Measurements from ENCODE around the gene ENOX1.

DNA sequence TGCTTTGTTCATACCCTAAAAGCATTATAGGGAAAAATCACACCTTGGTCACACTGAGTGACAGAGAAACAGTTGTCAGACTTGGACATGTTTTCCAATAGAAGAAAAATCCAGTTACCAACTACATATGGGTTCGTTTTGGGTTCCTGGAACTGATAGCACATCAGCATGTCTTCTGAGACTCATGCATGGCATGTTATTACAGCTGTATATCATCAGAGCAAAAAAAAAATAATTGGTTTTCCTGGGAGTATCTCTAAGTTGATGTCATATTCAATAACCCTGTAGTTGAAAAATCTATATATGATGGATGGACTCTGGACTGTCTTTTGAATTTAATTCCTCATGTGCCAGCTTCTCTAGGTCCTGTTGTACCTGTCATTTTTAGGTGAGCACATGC, 551.7 kb downstream of the ENOX1 start:
- TF ChIP-seq EP300 (IDR thresholded peaks at IDR 0.05; ENCODE audit: borderline replicate concordance in 1 of 2, low read depth in 2 of 2, low read length in 2 of 2) (no peak), CBX8 (IDR thresholded peaks at IDR 0.05; ENCODE audit: borderline replicate concordance, low read depth, low read length) (no peak), POLR2AphosphoS5 (IDR thresholded peaks at IDR 0.05; ENCODE audit: low read depth, low read length) (no peak), CBX5 (IDR thresholded peaks at IDR 0.05; ENCODE audit: low read depth, low read length) (no peak), POLR2A (IDR thresholded peaks at IDR 0.05; ENCODE audit: control extremely low read depth in 1 of 2, low read depth in 2 of 2, low read length in 2 of 2) (no peak), ASH2L (IDR thresholded peaks at IDR 0.05; ENCODE audit: low read length) (no peak)
- TF ChIP-seq, protein P1, sequence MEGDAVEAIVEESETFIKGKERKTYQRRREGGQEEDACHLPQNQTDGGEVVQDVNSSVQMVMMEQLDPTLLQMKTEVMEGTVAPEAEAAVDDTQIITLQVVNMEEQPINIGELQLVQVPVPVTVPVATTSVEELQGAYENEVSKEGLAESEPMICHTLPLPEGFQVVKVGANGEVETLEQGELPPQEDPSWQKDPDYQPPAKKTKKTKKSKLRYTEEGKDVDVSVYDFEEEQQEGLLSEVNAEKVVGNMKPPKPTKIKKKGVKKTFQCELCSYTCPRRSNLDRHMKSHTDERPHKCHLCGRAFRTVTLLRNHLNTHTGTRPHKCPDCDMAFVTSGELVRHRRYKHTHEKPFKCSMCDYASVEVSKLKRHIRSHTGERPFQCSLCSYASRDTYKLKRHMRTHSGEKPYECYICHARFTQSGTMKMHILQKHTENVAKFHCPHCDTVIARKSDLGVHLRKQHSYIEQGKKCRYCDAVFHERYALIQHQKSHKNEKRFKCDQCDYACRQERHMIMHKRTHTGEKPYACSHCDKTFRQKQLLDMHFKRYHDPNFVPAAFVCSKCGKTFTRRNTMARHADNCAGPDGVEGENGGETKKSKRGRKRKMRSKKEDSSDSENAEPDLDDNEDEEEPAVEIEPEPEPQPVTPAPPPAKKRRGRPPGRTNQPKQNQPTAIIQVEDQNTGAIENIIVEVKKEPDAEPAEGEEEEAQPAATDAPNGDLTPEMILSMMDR (IDR thresholded peaks at IDR 0.05; ENCODE audit: control extremely low read depth in 1 of 3, insufficient read depth in 1 of 3, low read depth in 1 of 3, low read length in 3 of 3), result no peak

Data from H1 (cell line).